HCT116 (cell line): ENCODE data around the gene TMEM9B. TPM values are rescaled to one million over a fixed set of nuclear protein-coding genes. Genes with fewer than 3 reads are reported as not detected.
"Not testable (repeated sequence)": the region's sequence is repeated elsewhere in the genome, so short reads cannot be mapped to it uniquely, and the experiment has no call there.

Source experiments
- ATAC-seq: fragments of 200-7000 bp; cut with Tn5 transposase; 2 replicates; pipeline ENCODE4 v1.9.1; 2020; ENCODE audit warnings: mild to moderate bottlenecking, moderate library complexity
- BruUV-seq: library from RNA; stranded (reverse); fragments of 400-500 nt; replicated peaks from 2 replicates; lab custom pipeline; 2021; lab: Mats Ljungman, UMichigan
- CTCF ChIA-PET: fragments of 300-600 bp; sonication (Branson Sonifier 250); formaldehyde crosslinking; loops from one replicate; lab custom pipeline; 2021; ENCODE audit warnings: antibody characterized with exemption; lab: Charles Lee
- POLR2A ChIA-PET: fragments of 300-600, 350-600 bp; sonication (Branson Sonifier 250); formaldehyde crosslinking; loops from one replicate; lab custom pipeline; 2021; ENCODE audit warnings: antibody characterized with exemption; lab: Charles Lee
- RAD21 ChIA-PET, 2 experiments: fragments of 300-600 bp; sonication (Branson Sonifier 250); formaldehyde crosslinking; loops; one replicate each; lab custom pipeline; 2023; ENCODE audit warnings: low total read pairs in 2 of 2; ENCODE audit not compliant: uncharacterized antibody in 2 of 2, unreplicated experiment in 2 of 2, low non-redundant PET in 1 of 2; lab: Charles Lee
- DNase-seq: peaks from one replicate; pipeline ENCODE4 v3.0.0-alpha.2; 2010; ENCODE audit warnings: low read depth, low spot score
- H2AFZ ChIP-seq: fragments of 200-600 bp; shearing (Covaris generic), sonication (generic); 2 replicates; pipeline ENCODE4 v1.6.1; 2017; ENCODE audit warnings: low read depth, mixed run types, mixed read lengths, antibody characterized with exemption, low read length; ENCODE audit not compliant: poor library complexity, severe bottlenecking
- H3K27ac ChIP-seq: 2 replicates; pipeline ENCODE4 v1.5.1; 2012; ENCODE audit warnings: low read depth, low read length
- H3K27me3 ChIP-seq: fragments of 200-600 bp; sonication (generic); 2 replicates; pipeline ENCODE4 v1.6.1; 2016; ENCODE audit warnings: mixed run types, low read length, mixed read lengths; ENCODE audit not compliant: insufficient read depth
- H3K36me3 ChIP-seq, 2 experiments: fragments of 200-500 bp in 1 of 2; fragments of 200-600 bp in 1 of 2; sonication (Bioruptor generic) in 1 of 2; sonication (generic) in 1 of 2; 2 replicates each; pipeline versions ENCODE4 v1.5.1 to v1.6.1; 2014 to 2016; ENCODE audit warnings: low read length in 2 of 2, inconsistent platforms in 1 of 2, mixed read lengths in 1 of 2, mixed run types in 1 of 2; ENCODE audit not compliant: insufficient read depth in 2 of 2, control insufficient read depth in 1 of 2
- H3K4me1 ChIP-seq, 2 experiments: fragments of 200-600 bp in 1 of 2; sonication (generic) in 1 of 2; 2 replicates each; pipeline versions ENCODE4 v1.5.1 to v1.6.1; 2012 to 2017; ENCODE audit warnings: low read length in 2 of 2, inconsistent platforms in 1 of 2, mild to moderate bottlenecking in 1 of 2, mixed read lengths in 1 of 2, mixed run types in 1 of 2, moderate library complexity in 1 of 2; ENCODE audit not compliant: insufficient read depth in 2 of 2, control insufficient read depth in 1 of 2
- H3K4me2 ChIP-seq: fragments of 200-600 bp; sonication (generic); 2 replicates; pipeline ENCODE4 v1.6.1; 2017; ENCODE audit warnings: mixed run types, low read length, mixed read lengths
- H3K4me3 ChIP-seq, 2 experiments: fragments of 200-600 bp in 1 of 2; sonication (generic) in 1 of 2; replicated peaks in 1 of 2; 2 replicates each; pipeline ENCODE4 v1.5.1; 2011 to 2016; ENCODE audit warnings: low read length in 2 of 2, control low read depth in 1 of 2, low read depth in 1 of 2, mild to moderate bottlenecking in 1 of 2, mixed read lengths in 1 of 2, mixed run types in 1 of 2
- H3K79me2 ChIP-seq: fragments of 200-600 bp; sonication (generic); 2 replicates; pipeline ENCODE4 v1.6.1; 2017; ENCODE audit warnings: mild to moderate bottlenecking, mixed run types, low read length, moderate library complexity, mixed read lengths; ENCODE audit not compliant: insufficient read depth
- H3K9ac ChIP-seq: fragments of 200-600 bp; sonication (generic); 2 replicates; pipeline ENCODE4 v1.6.1; 2016; ENCODE audit warnings: low read length, mixed read lengths
- H3K9me2 ChIP-seq: fragments of 200-600 bp; sonication (generic), shearing (Covaris generic); 2 replicates; pipeline ENCODE4 v1.6.1; 2017; ENCODE audit warnings: mixed run types, mild to moderate bottlenecking, moderate library complexity; ENCODE audit not compliant: insufficient read depth
- H3K9me3 ChIP-seq, 2 experiments: fragments of 200-500 bp in 1 of 2; fragments of 200-600 bp in 1 of 2; sonication (Bioruptor generic) in 1 of 2; sonication (generic) in 1 of 2; 2 replicates each; pipeline ENCODE4 v1.6.1; 2014 to 2017; ENCODE audit warnings: low read length in 2 of 2, mixed read lengths in 2 of 2, inconsistent platforms in 1 of 2, low read depth in 1 of 2, mild to moderate bottlenecking in 1 of 2, mixed run types in 1 of 2, moderate library complexity in 1 of 2; ENCODE audit not compliant: control insufficient read depth in 1 of 2, insufficient read depth in 1 of 2
- H4K20me1 ChIP-seq: fragments of 200-600 bp; sonication (generic), shearing (Covaris generic); 2 replicates; pipeline ENCODE4 v1.6.1; 2017; ENCODE audit warnings: mixed run types, mild to moderate bottlenecking, moderate library complexity; ENCODE audit not compliant: insufficient read depth
- CBX3 ChIP-seq: IDR thresholded peaks from 2 replicates; pipeline ENCODE4 v1.6.1; 2012; ENCODE audit warnings: low read depth
- CEBPB ChIP-seq: IDR thresholded peaks from 2 replicates; pipeline ENCODE4 v1.6.1; 2012; ENCODE audit warnings: low read depth
- EGR1 ChIP-seq: IDR thresholded peaks from 2 replicates; pipeline ENCODE4 v1.6.1; 2012; ENCODE audit warnings: low read depth
- ELF1 ChIP-seq: IDR thresholded peaks from 2 replicates; pipeline ENCODE4 v1.6.1; 2012; ENCODE audit warnings: low read depth, borderline replicate concordance
- EZH2 ChIP-seq: fragments of 200-600 bp; sonication (generic); IDR thresholded peaks from 2 replicates; pipeline ENCODE4 v1.6.1; 2017; ENCODE audit warnings: antibody characterized with exemption, mixed run types
- EZH2phosphoT487 ChIP-seq: fragments of 200-600 bp; IDR thresholded peaks from 2 replicates; pipeline ENCODE4 v1.6.1; 2018; ENCODE audit warnings: antibody characterized with exemption, borderline replicate concordance
- FOSL1 ChIP-seq: IDR thresholded peaks from 2 replicates; pipeline ENCODE4 v1.6.1; 2012; ENCODE audit warnings: low read depth
- JUND ChIP-seq: IDR thresholded peaks from 2 replicates; pipeline ENCODE4 v1.6.1; 2012
- POLR2A ChIP-seq: IDR thresholded peaks from 2 replicates; pipeline ENCODE4 v1.7.0; 2011; ENCODE audit warnings: borderline replicate concordance; ENCODE audit not compliant: insufficient read depth, insufficient read length; ENCODE audit errors: extremely low read depth
- POLR2AphosphoS5 ChIP-seq: IDR thresholded peaks from 2 replicates; pipeline ENCODE4 v1.6.1; 2011; ENCODE audit warnings: mild to moderate bottlenecking, low read depth, low read length, moderate library complexity
- RAD21 ChIP-seq: IDR thresholded peaks from 2 replicates; pipeline ENCODE4 v1.6.1; 2012; ENCODE audit warnings: low read depth, mild to moderate bottlenecking
- SIN3A ChIP-seq: IDR thresholded peaks from 2 replicates; pipeline ENCODE4 v1.6.1; 2012; ENCODE audit warnings: low read depth
- YY1 ChIP-seq: IDR thresholded peaks from 2 replicates; pipeline ENCODE4 v1.6.1; 2011; ENCODE audit warnings: low read length, low read depth, moderate library complexity, mild to moderate bottlenecking; ENCODE audit not compliant: insufficient replicate concordance; ENCODE audit errors: extremely low read depth
- ZNF274 ChIP-seq: fragments of 200-500 bp; sonication (Bioruptor generic); IDR thresholded peaks from 2 replicates; pipeline ENCODE4 v1.6.1; 2014; ENCODE audit warnings: mild to moderate bottlenecking, low read depth, low read length, inconsistent platforms
- intact Hi-C: fragments of 100-400 bp; cut with micrococcal nuclease; formaldehyde crosslinking; loops from 2 replicates; pipeline ENCODE4 v1.10.0; 2022
- total RNA-seq: library from RNA; stranded (reverse); gene quantifications from one replicate; pipeline ENCODE4 v1.2.1, GENCODE V29; 2021; ENCODE audit not compliant: unreplicated experiment
- TF ChIP-seq, protein P1 (sequence below), 3 experiments: fragments of 200-600 bp in 1 of 3; sonication (generic) in 1 of 3; IDR thresholded peaks in 2 of 3; conservative IDR thresholded peaks in 1 of 3; 2 replicates each; pipeline ENCODE4 v1.5.1; 2012 to 2017; ENCODE audit warnings: low read depth in 2 of 3, low read length in 2 of 3, antibody characterized with exemption in 1 of 3, borderline replicate concordance in 1 of 3, control low read depth in 1 of 3, mild to moderate bottlenecking in 1 of 3, mixed read lengths in 1 of 3, mixed run types in 1 of 3, moderate library complexity in 1 of 3; ENCODE audit not compliant: insufficient read depth in 1 of 3
- TF ChIP-seq, protein P2 (sequence below): IDR thresholded peaks from 2 replicates; pipeline ENCODE4 v1.6.1; 2012; ENCODE audit warnings: low read depth
- TF ChIP-seq, protein P3 (sequence below): IDR thresholded peaks from 2 replicates; pipeline ENCODE4 v1.6.1; 2012

The TMEM9B gene
- total RNA-seq, 1 experiment from 2014 or later, result 26.8 TPM

DNA sequence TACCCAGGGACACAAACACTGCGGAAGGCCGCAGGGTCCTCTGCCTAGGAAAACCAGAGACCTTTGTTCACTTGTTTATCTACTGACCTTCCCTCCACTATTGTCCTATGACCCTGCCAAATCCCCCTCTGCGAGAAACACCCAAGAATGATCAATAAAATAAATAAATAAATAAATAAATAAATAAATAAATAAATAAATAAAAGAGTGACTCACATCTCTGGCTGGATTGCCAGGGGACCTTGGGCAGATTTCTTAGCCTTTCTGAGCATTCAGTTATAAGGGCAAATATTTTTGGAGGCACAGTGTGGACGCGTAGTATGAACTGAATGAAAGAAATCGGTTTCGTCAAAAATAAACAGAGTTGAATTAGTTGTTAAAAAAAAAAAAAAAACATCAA is 15.1 kb upstream of the TMEM9B start:
- ATAC-seq, POLR2A ChIA-PET, H3K4me1 ChIP-seq, DNase-seq, intact Hi-C loops, H4K20me1 ChIP-seq, H3K9me3 ChIP-seq, H3K4me3 ChIP-seq, H3K9me2 ChIP-seq, BruUV-seq, H3K27ac ChIP-seq, H3K36me3 ChIP-seq, H3K27me3 ChIP-seq, RAD21 ChIA-PET, H3K9ac ChIP-seq, H3K4me2 ChIP-seq, H2AFZ ChIP-seq, CTCF ChIA-PET, H3K79me2 ChIP-seq: not testable (repeated sequence)

DNA sequence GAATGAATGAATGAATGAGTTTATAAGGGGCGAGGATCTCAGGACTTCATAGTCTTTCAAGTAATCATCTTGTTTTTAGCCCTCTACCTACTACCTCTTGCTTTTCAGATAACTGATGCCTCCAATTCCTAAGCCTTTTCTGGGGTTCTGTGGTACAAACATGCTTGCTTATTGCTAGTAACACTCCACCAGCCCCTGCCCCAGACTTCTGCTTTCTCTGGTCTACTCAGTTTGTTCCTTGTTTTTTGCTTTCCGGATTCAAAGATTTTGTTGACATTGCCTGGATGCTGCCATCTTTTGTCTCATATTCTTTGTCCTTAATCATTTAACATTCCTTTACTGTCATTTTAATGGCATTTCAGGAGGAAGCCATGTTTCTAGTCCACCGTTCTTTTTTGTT is 8.9 kb upstream of the TMEM9B start:
- POLR2A ChIA-PET, result no interaction called here
- Histone ChIP-seq H3K9me2 (no peaks in the 10 kb centered on the region), H3K27me3 (no peaks in the 10 kb centered on the region)
- intact Hi-C loops, result no loop called here
- TF ChIP-seq SIN3A, result no peak
- TF ChIP-seq, protein P1, sequence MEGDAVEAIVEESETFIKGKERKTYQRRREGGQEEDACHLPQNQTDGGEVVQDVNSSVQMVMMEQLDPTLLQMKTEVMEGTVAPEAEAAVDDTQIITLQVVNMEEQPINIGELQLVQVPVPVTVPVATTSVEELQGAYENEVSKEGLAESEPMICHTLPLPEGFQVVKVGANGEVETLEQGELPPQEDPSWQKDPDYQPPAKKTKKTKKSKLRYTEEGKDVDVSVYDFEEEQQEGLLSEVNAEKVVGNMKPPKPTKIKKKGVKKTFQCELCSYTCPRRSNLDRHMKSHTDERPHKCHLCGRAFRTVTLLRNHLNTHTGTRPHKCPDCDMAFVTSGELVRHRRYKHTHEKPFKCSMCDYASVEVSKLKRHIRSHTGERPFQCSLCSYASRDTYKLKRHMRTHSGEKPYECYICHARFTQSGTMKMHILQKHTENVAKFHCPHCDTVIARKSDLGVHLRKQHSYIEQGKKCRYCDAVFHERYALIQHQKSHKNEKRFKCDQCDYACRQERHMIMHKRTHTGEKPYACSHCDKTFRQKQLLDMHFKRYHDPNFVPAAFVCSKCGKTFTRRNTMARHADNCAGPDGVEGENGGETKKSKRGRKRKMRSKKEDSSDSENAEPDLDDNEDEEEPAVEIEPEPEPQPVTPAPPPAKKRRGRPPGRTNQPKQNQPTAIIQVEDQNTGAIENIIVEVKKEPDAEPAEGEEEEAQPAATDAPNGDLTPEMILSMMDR (IDR thresholded peaks at IDR 0.05 in 2 of 3, conservative IDR thresholded peaks at IDR 0.05 in 1 of 3; ENCODE audit: borderline replicate concordance in 1 of 3, insufficient read depth in 1 of 3, low read depth in 2 of 3, low read length in 2 of 3), result no peak
- no peak for TF ChIP-seq RAD21
- TF ChIP-seq POLR2A, result no peak
- TF ChIP-seq JUND, result no peak
- no peak for TF ChIP-seq CEBPB
- TF ChIP-seq, protein P2, sequence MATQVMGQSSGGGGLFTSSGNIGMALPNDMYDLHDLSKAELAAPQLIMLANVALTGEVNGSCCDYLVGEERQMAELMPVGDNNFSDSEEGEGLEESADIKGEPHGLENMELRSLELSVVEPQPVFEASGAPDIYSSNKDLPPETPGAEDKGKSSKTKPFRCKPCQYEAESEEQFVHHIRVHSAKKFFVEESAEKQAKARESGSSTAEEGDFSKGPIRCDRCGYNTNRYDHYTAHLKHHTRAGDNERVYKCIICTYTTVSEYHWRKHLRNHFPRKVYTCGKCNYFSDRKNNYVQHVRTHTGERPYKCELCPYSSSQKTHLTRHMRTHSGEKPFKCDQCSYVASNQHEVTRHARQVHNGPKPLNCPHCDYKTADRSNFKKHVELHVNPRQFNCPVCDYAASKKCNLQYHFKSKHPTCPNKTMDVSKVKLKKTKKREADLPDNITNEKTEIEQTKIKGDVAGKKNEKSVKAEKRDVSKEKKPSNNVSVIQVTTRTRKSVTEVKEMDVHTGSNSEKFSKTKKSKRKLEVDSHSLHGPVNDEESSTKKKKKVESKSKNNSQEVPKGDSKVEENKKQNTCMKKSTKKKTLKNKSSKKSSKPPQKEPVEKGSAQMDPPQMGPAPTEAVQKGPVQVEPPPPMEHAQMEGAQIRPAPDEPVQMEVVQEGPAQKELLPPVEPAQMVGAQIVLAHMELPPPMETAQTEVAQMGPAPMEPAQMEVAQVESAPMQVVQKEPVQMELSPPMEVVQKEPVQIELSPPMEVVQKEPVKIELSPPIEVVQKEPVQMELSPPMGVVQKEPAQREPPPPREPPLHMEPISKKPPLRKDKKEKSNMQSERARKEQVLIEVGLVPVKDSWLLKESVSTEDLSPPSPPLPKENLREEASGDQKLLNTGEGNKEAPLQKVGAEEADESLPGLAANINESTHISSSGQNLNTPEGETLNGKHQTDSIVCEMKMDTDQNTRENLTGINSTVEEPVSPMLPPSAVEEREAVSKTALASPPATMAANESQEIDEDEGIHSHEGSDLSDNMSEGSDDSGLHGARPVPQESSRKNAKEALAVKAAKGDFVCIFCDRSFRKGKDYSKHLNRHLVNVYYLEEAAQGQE, result no peak
- no peak for TF ChIP-seq POLR2AphosphoS5
- TF ChIP-seq YY1, result no peak
- TF ChIP-seq, protein P3, sequence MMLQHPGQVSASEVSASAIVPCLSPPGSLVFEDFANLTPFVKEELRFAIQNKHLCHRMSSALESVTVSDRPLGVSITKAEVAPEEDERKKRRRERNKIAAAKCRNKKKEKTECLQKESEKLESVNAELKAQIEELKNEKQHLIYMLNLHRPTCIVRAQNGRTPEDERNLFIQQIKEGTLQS, result no peak
- TF ChIP-seq FOSL1, result no peak
- TF ChIP-seq EZH2, result no peak
- no peak for TF ChIP-seq EGR1
- TF ChIP-seq CBX3, result no peak
- no peak for TF ChIP-seq ELF1
- TF ChIP-seq EZH2phosphoT487, result no peak
- no peak for TF ChIP-seq ZNF274
- TF ChIP-seq, all 23 proteins: peak for 0
- no peak overlapping the region for H3K9ac ChIP-seq
- H3K4me1 ChIP-seq, result no peaks in the 10 kb centered on the region
- ChIA-PET CTCF (no interaction called here), RAD21 (no interaction called here)
- no peaks in the 10 kb centered on the region for H4K20me1 ChIP-seq
- no peaks in the 10 kb centered on the region for H3K79me2 ChIP-seq
- no peak overlapping the region for H2AFZ ChIP-seq
- no peak overlapping the region for H3K27ac ChIP-seq
- H3K9me3 ChIP-seq, result no peaks in the 10 kb centered on the region
- H3K4me3 ChIP-seq, result no peak overlapping the region
- DNase-seq (no peak), ATAC-seq (no peak)
- no TSS peak for BruUV-seq
- no peak overlapping the region for H3K4me2 ChIP-seq
- H3K36me3 ChIP-seq, result no peaks in the 10 kb centered on the region
